ENCODE data around the gene CP.

DNA sequence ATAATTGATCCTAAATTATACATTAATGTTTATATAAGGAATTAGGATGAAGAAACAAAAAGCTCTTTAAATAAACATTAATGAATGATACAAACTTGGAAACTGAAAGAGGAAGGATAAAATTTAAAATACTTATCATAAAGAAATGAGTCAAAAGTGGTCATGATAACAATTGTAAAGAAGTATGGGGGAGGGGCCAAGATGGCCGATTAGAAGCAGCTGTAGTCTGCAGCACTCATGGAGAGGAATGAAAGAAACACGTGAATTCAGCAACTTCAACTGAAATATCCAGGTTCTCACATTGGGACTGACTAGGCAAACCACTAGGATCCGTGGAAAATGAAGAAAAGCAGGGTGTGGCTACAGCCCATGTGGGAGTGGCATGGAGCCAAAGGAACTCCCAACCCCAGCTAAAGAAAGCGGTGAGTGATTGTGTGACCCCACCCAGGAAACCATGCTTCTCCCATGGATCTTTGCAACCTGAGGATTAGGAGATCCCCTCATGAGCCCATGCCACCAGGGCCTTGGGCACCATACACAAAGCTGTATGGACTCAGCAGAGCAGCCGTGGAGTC is 13.1 kb upstream of the CP start:
- TF ChIP-seq POLR2AphosphoS5 (IDR thresholded peaks at IDR 0.05; ENCODE audit: low read depth) = no peak
- TF ChIP-seq, protein P1, sequence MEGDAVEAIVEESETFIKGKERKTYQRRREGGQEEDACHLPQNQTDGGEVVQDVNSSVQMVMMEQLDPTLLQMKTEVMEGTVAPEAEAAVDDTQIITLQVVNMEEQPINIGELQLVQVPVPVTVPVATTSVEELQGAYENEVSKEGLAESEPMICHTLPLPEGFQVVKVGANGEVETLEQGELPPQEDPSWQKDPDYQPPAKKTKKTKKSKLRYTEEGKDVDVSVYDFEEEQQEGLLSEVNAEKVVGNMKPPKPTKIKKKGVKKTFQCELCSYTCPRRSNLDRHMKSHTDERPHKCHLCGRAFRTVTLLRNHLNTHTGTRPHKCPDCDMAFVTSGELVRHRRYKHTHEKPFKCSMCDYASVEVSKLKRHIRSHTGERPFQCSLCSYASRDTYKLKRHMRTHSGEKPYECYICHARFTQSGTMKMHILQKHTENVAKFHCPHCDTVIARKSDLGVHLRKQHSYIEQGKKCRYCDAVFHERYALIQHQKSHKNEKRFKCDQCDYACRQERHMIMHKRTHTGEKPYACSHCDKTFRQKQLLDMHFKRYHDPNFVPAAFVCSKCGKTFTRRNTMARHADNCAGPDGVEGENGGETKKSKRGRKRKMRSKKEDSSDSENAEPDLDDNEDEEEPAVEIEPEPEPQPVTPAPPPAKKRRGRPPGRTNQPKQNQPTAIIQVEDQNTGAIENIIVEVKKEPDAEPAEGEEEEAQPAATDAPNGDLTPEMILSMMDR (conservative IDR thresholded peaks at IDR 0.05; ENCODE audit: low read depth in 2 of 2) = no peak
- TF ChIP-seq, protein P2, sequence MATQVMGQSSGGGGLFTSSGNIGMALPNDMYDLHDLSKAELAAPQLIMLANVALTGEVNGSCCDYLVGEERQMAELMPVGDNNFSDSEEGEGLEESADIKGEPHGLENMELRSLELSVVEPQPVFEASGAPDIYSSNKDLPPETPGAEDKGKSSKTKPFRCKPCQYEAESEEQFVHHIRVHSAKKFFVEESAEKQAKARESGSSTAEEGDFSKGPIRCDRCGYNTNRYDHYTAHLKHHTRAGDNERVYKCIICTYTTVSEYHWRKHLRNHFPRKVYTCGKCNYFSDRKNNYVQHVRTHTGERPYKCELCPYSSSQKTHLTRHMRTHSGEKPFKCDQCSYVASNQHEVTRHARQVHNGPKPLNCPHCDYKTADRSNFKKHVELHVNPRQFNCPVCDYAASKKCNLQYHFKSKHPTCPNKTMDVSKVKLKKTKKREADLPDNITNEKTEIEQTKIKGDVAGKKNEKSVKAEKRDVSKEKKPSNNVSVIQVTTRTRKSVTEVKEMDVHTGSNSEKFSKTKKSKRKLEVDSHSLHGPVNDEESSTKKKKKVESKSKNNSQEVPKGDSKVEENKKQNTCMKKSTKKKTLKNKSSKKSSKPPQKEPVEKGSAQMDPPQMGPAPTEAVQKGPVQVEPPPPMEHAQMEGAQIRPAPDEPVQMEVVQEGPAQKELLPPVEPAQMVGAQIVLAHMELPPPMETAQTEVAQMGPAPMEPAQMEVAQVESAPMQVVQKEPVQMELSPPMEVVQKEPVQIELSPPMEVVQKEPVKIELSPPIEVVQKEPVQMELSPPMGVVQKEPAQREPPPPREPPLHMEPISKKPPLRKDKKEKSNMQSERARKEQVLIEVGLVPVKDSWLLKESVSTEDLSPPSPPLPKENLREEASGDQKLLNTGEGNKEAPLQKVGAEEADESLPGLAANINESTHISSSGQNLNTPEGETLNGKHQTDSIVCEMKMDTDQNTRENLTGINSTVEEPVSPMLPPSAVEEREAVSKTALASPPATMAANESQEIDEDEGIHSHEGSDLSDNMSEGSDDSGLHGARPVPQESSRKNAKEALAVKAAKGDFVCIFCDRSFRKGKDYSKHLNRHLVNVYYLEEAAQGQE (IDR thresholded peaks at IDR 0.05; ENCODE audit: unreplicated experiment) = no peak
- TF ChIP-seq EZH2 (IDR thresholded peaks at IDR 0.05; ENCODE audit: low read depth, unreplicated experiment) = no peak
- no peak for TF ChIP-seq ZNF331 (CRISPR knock-in tag; IDR thresholded peaks at IDR 0.05; ENCODE audit: low read depth)
- TF ChIP-seq JUNB (IDR thresholded peaks at IDR 0.05; ENCODE audit: unreplicated experiment) = no peak
- TF ChIP-seq CREB1 (CRISPR knock-in tag; IDR thresholded peaks at IDR 0.05; ENCODE audit: low read depth) = no peak
